Ureter (tissue), 1 donor: ENCODE results near the gene PTPN3. TPM values are rescaled to one million over a fixed set of nuclear protein-coding genes. Genes with fewer than 3 reads are reported as not detected.
"Not testable (repeated sequence)": the region's sequence is repeated elsewhere in the genome, so short reads cannot be mapped to it uniquely, and the experiment has no call there.

Experiments used
- DNase-seq: peaks from one replicate; pipeline ENCODE4 v3.0.0-alpha.2; 2020; ENCODE audit warnings: low spot score
- total RNA-seq: library from RNA; stranded (reverse); gene quantifications from one replicate; pipeline ENCODE4 v1.2.4, GENCODE V29; 2023
- donor health status: DM: yes; HTN: yes; CAD: no.

The PTPN3 gene
- total RNA-seq, result 36.4 TPM

- DNase-seq, result no peak
Observed at GRCh38 chr9:109498195-109499092, at the start of gene PTPN3. Gene PTPN3, minus strand, starts transcription at chr9:109498307. Its CDS starts 34,873 bp downstream, at chr9:109463434.

- not testable (repeated sequence) for DNase-seq
Observed at GRCh38 chr9:109544954-109545353, 46.8 kb upstream of the PTPN3 start.

GRCh38 chr9:109542922-109543321, 44.8 kb upstream of the PTPN3 start:
- DNase-seq, result no peak

- no peak for DNase-seq
Observed at GRCh38 chr9:109538346-109538745, 40.2 kb upstream of the PTPN3 start.

- no peak for DNase-seq
Observed at GRCh38 chr9:109537288-109537687, 39.2 kb upstream of the PTPN3 start.

GRCh38 chr9:109536859-109537258, 38.8 kb upstream of the PTPN3 start:
- no peak for DNase-seq

- DNase-seq, result no peak
Observed at GRCh38 chr9:109535365-109535764, 37.3 kb upstream of the PTPN3 start.

GRCh38 chr9:109534151-109534550, 36.0 kb upstream of the PTPN3 start:
- no peak for DNase-seq

- DNase-seq, result not testable (repeated sequence)
Observed at GRCh38 chr9:109532652-109533051, 34.5 kb upstream of the PTPN3 start.

GRCh38 chr9:109522106-109522505, 24.0 kb upstream of the PTPN3 start:
- DNase-seq, result no peak

- peak; percentile 75 for DNase-seq
Observed at GRCh38 chr9:109520475-109521132, 22.5 kb upstream of the PTPN3 start.

- no peak for DNase-seq
Observed at GRCh38 chr9:109519366-109519765, 21.3 kb upstream of the PTPN3 start.

- DNase-seq, result no peak
Observed at GRCh38 chr9:109518621-109519335, 20.7 kb upstream of the PTPN3 start.

- no peak for DNase-seq
Observed at GRCh38 chr9:109517901-109518377, 19.8 kb upstream of the PTPN3 start.

GRCh38 chr9:109513871-109514270, 15.8 kb upstream of the PTPN3 start:
- no peak for DNase-seq

- no peak for DNase-seq
Observed at GRCh38 chr9:109512170-109512756, 14.2 kb upstream of the PTPN3 start.

GRCh38 chr9:109510506-109510905, 12.4 kb upstream of the PTPN3 start:
- DNase-seq, result no peak

- not testable (repeated sequence) for DNase-seq
Observed at GRCh38 chr9:109510042-109510441, 11.9 kb upstream of the PTPN3 start.

GRCh38 chr9:109509611-109510010, 11.5 kb upstream of the PTPN3 start:
- no peak for DNase-seq

GRCh38 chr9:109507421-109507838, 9.3 kb upstream of the PTPN3 start:
- DNase-seq, result no peak

GRCh38 chr9:109506097-109506712, 8.1 kb upstream of the PTPN3 start:
- no peak for DNase-seq
